CD4-positive, alpha-beta T cell treated with Interleukin-17A for 1 hour (primary cell): ENCODE measurements around the gene PWWP2B.
"Not testable (repeated sequence)": the region's sequence is repeated elsewhere in the genome, so short reads cannot be mapped to it uniquely, and the experiment has no call there.

Experiments
- DNase-seq: peaks from one replicate; pipeline ENCODE4 v3.0.0-alpha.2; 2020

PWWP2B gene

GRCh38 chr10:132382231-132382922 lies 14.6 kb upstream of the PWWP2B start:
- no peak for DNase-seq

GRCh38 chr10:132383101-132383500 lies 13.9 kb upstream of the PWWP2B start:
- no peak for DNase-seq

- no peak for DNase-seq
These were observed 13.2 kb upstream of the PWWP2B start for GRCh38 chr10:132383751-132384196.

- DNase-seq, result no peak
These were observed 12.2 kb upstream of the PWWP2B start for GRCh38 chr10:132384618-132385388.

GRCh38 chr10:132385389-132385667 lies 11.7 kb upstream of the PWWP2B start:
- no peak for DNase-seq

GRCh38 chr10:132385721-132386418 lies 11.1 kb upstream of the PWWP2B start:
- DNase-seq, result no peak

GRCh38 chr10:132386419-132386831 lies 10.6 kb upstream of the PWWP2B start:
- DNase-seq, result no peak

- DNase-seq, result not testable (repeated sequence)
These were observed 10.1 kb upstream of the PWWP2B start for GRCh38 chr10:132386896-132387295.

- DNase-seq, result peak; percentile 79
These were observed 9.2 kb upstream of the PWWP2B start for GRCh38 chr10:132387764-132388210.

- no peak for DNase-seq
These were observed 8.0 kb upstream of the PWWP2B start for GRCh38 chr10:132388891-132389432.

GRCh38 chr10:132389433-132390169 lies 7.4 kb upstream of the PWWP2B start:
- no peak for DNase-seq

GRCh38 chr10:132390170-132390920 lies 6.7 kb upstream of the PWWP2B start:
- DNase-seq, result no peak

GRCh38 chr10:132390921-132391675 lies 5.9 kb upstream of the PWWP2B start:
- DNase-seq, result no peak

- DNase-seq, result no peak
These were observed 5.4 kb upstream of the PWWP2B start for GRCh38 chr10:132391676-132392020.

GRCh38 chr10:132392184-132392800 lies 4.7 kb upstream of the PWWP2B start:
- peak; percentile 27 for DNase-seq

GRCh38 chr10:132392811-132393694 lies 3.9 kb upstream of the PWWP2B start:
- no peak for DNase-seq

GRCh38 chr10:132393695-132394181 lies 3.3 kb upstream of the PWWP2B start:
- no peak for DNase-seq

- no peak for DNase-seq
These were observed 2.7 kb upstream of the PWWP2B start for GRCh38 chr10:132394201-132394811.
